GM23248 (cell line): Measurements from ENCODE around the gene USF2. TPM values are rescaled to one million over a fixed set of nuclear protein-coding genes. Genes with fewer than 3 reads are reported as not detected.
"Not testable (repeated sequence)": the region's sequence is repeated elsewhere in the genome, so short reads cannot be mapped to it uniquely, and the experiment has no call there.

Source experiments
- DNase-seq: peaks from one replicate; pipeline ENCODE4 v3.0.0-alpha.2; 2015
- H2AFZ ChIP-seq: fragments of 200-600 bp; sonication (generic); 2 replicates; pipeline ENCODE4 v1.6.1; 2016; ENCODE audit warnings: antibody characterized with exemption
- H3F3A ChIP-seq: fragments of 200-600 bp; sonication (generic); 2 replicates; pipeline ENCODE4 v1.6.1; 2016; ENCODE audit warnings: mild to moderate bottlenecking, antibody characterized with exemption, mixed run types; ENCODE audit not compliant: insufficient read depth
- H3K27ac ChIP-seq: fragments of 200-600 bp; sonication (generic); 2 replicates; pipeline ENCODE4 v1.5.1; 2016; ENCODE audit warnings: mild to moderate bottlenecking
- H3K27me3 ChIP-seq: fragments of 200-600 bp; sonication (generic); replicated peaks from 2 replicates; pipeline ENCODE4 v1.6.1; 2016; ENCODE audit warnings: mild to moderate bottlenecking; ENCODE audit not compliant: insufficient read depth
- H3K36me3 ChIP-seq: fragments of 200-600 bp; sonication (generic); 2 replicates; pipeline ENCODE4 v1.6.1; 2016; ENCODE audit warnings: low read depth, mild to moderate bottlenecking
- H3K4me1 ChIP-seq: fragments of 200-600 bp; sonication (generic); 2 replicates; pipeline ENCODE4 v1.6.1; 2016; ENCODE audit warnings: mild to moderate bottlenecking; ENCODE audit not compliant: insufficient read depth
- H3K4me2 ChIP-seq: fragments of 200-600 bp; sonication (generic); one replicate; pipeline ENCODE4 v1.6.1; 2016; ENCODE audit warnings: mild to moderate bottlenecking; ENCODE audit not compliant: unreplicated experiment
- H3K4me3 ChIP-seq: fragments of 200-600 bp; sonication (generic); 2 replicates; pipeline ENCODE4 v1.5.1; 2016; ENCODE audit warnings: mild to moderate bottlenecking
- H3K79me2 ChIP-seq: fragments of 200-600 bp; sonication (generic); 2 replicates; pipeline ENCODE4 v1.6.1; 2016; ENCODE audit warnings: mild to moderate bottlenecking; ENCODE audit not compliant: insufficient read depth
- H3K9ac ChIP-seq: fragments of 200-600 bp; sonication (generic); 2 replicates; pipeline ENCODE4 v1.6.1; 2016; ENCODE audit warnings: mild to moderate bottlenecking
- H3K9me2 ChIP-seq: fragments of 200-600 bp; sonication (generic); 2 replicates; pipeline ENCODE4 v1.6.1; 2016; ENCODE audit warnings: mixed run types, mild to moderate bottlenecking, moderate library complexity; ENCODE audit not compliant: insufficient read depth
- H3K9me3 ChIP-seq: fragments of 200-600 bp; sonication (generic); one replicate; pipeline ENCODE4 v1.6.1; 2017; ENCODE audit warnings: low read depth
- H4K20me1 ChIP-seq: fragments of 200-600 bp; sonication (generic); 2 replicates; pipeline ENCODE4 v1.6.0; 2016; ENCODE audit not compliant: insufficient read depth
- EZH2 ChIP-seq: fragments of 200-600 bp; sonication (generic); IDR thresholded peaks from 2 replicates; pipeline ENCODE4 v1.6.1; 2018; ENCODE audit warnings: antibody characterized with exemption, mild to moderate bottlenecking; ENCODE audit not compliant: insufficient read depth, poor library complexity, severe bottlenecking
- EZH2phosphoT487 ChIP-seq: fragments of 200-600 bp; sonication (generic); IDR thresholded peaks from 2 replicates; pipeline ENCODE4 v1.6.1; 2018; ENCODE audit warnings: antibody characterized with exemption, moderate library complexity, mild to moderate bottlenecking, low read depth; ENCODE audit not compliant: insufficient read depth
- WGBS, 2 experiments: methylation state at CpG; one replicate each; pipeline ENCODE4 v1.1.6; 2015 to 2017; ENCODE audit warnings: low lambda C conversion rate in 2 of 2, low coverage in 1 of 2; ENCODE audit errors: missing lambda C conversion rate in 2 of 2; 5-methylcytosine and 5-hydroxymethylcytosine counted together
- in situ Hi-C: fragments of 300-500 bp; cut with MboI; formaldehyde crosslinking; loops from 2 replicates; pipeline ENCODE4 v1.15.0; 2020
- polyA plus RNA-seq: library from polyadenylated mRNA; unstranded; fragments of >200 nt; fragmentation: Nextera tagmentation; extraction: Ambion mirVana; gene quantifications from 2 replicates; pipeline ENCODE4 v1.2.1, GENCODE V29; 2016
- total RNA-seq: library from RNA; depleted of rRNA; stranded (reverse); fragments of >200 nt; shearing (Covaris generic); gene quantifications from 2 replicates; pipeline ENCODE4 v1.2.3, GENCODE V29; 2014

Gene USF2
- total and polyA plus RNA-seq, 2 experiments from 2014 or later, result 10.4 to 64.6 TPM

DNA sequence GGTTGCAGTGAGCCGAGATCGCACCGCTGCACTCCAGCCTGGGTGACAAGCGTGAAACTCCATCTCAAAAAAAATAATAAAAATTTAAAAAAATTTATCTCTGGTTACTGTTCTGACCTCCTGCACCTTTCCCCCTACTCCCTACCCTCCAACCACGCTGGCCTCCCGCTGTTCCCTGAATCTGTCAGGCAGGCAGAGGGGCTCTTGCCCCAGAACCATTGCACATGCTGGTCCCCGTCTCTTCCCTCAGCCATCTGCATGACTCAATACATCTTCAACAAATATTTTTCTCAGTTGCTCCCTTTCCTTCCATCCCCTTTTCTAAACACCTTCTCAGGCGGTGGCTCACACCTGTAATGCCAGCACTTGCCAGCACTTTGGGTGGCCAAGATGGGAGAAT is 39.2 kb upstream of the USF2 start:
- Histone ChIP-seq H3F3A (no peaks in the 10 kb centered on the region), H3K9me2 (no peaks in the 10 kb centered on the region), H3K27me3 (peaks cover 13% of the 10 kb centered on the region; the same call in 1 of the 2 replicates), H3K36me3 (no peaks in the 10 kb centered on the region), H3K79me2 (no peaks in the 10 kb centered on the region), H2AFZ (no peak overlapping the region), H3K4me2 (no peak overlapping the region), H3K4me3 (no peak overlapping the region), H3K27ac (no peak overlapping the region), H3K9me3 (no peaks in the 10 kb centered on the region), H3K4me1 (peaks cover 4% of the 10 kb centered on the region; the same call in 1 of the 2 replicates), H3K9ac (no peak overlapping the region), H4K20me1 (no peaks in the 10 kb centered on the region)
- in situ Hi-C loops, result no loop called here
- no peak for DNase-seq
- TF ChIP-seq EZH2phosphoT487, result no peak
- no peak for TF ChIP-seq EZH2
- WGBS, 2 experiments, result 63 to 70% methylated on average over 8 of the region's 8 CpGs

GRCh38 chr19:35231956-35232645 is 36.7 kb upstream of the USF2 start:
- no peaks in the 10 kb centered on the region for H3F3A ChIP-seq
- H2AFZ ChIP-seq, result no peak overlapping the region
- no peak overlapping the region for H3K4me3 ChIP-seq
- no peaks in the 10 kb centered on the region for H3K36me3 ChIP-seq
- peaks cover 4% of the 10 kb centered on the region; the same call in 1 of the 2 replicates for H3K27me3 ChIP-seq
- H3K79me2 ChIP-seq, result no peaks in the 10 kb centered on the region
- in situ Hi-C loops, result no loop called here
- H3K9me2 ChIP-seq, result no peaks in the 10 kb centered on the region
- no peak overlapping the region for H3K9ac ChIP-seq
- H3K4me1 ChIP-seq, result no peaks in the 10 kb centered on the region
- no peak for TF ChIP-seq EZH2
- TF ChIP-seq EZH2phosphoT487, result no peak
- DNase-seq, result no peak
- no peak overlapping the region for H3K27ac ChIP-seq
- H3K4me2 ChIP-seq, result no peak overlapping the region
- no peaks in the 10 kb centered on the region for H3K9me3 ChIP-seq
- WGBS, 2 experiments, result 63 to 68% methylated on average over 14 of the region's 14 CpGs
- no peaks in the 10 kb centered on the region for H4K20me1 ChIP-seq

GRCh38 chr19:35232912-35233311 is 35.9 kb upstream of the USF2 start:
- in situ Hi-C loops, result no loop called here
- Histone ChIP-seq H2AFZ (no peak overlapping the region), H3K4me3 (no peak overlapping the region), H3K27me3 (peaks cover 5% of the 10 kb centered on the region; the same call in 1 of the 2 replicates), H3K27ac (no peak overlapping the region), H3K36me3 (no peaks in the 10 kb centered on the region), H3K79me2 (no peaks in the 10 kb centered on the region), H3K4me2 (no peak overlapping the region), H3K9ac (no peak overlapping the region), H3K4me1 (no peaks in the 10 kb centered on the region), H3K9me2 (no peaks in the 10 kb centered on the region), H3F3A (no peaks in the 10 kb centered on the region), H3K9me3 (no peaks in the 10 kb centered on the region), H4K20me1 (no peaks in the 10 kb centered on the region)
- no peak for TF ChIP-seq EZH2phosphoT487
- WGBS, 2 experiments, result 9 to 14% methylated on average over 5 of the region's 5 CpGs
- DNase-seq, result no peak

DNA sequence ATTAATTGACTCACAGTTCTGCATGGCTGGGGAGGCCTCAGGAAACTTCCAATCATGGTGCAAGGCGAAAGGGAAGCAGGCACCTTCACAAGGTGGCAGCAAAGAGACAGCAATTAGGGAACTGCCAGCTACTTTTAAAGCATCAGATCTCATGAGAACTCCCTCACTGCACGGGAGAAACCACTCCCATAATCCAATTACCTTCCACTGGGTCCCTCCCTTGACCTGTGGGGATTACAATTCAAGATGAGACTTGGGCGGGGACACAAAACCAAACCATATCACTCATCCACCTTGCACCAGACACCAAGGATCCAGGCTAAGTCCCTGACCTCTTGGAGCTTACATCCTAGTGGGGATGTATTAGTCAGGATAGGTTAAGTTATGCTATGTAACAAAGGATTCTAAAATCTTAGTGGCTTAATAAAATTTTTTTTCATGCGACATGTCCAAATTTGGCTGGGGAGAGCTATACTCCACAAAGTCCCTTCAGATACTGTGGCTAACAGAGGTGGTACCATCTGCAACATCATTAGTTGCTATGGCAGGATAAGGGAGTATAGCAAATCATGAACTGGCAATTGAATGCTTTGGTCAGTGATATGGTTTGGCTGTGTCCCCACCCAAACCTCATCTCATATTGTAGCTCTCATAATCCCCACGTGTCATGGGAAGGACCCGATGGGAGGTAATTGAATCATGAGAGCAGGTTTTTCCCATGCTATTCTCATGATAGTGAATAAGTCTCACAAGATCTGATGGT is 31.9 kb upstream of the USF2 start:
- Histone ChIP-seq H3K4me3 (no peak overlapping the region), H3K79me2 (no peaks in the 10 kb centered on the region), H4K20me1 (no peaks in the 10 kb centered on the region), H3K9me3 (no peaks in the 10 kb centered on the region), H3K27me3 (peaks cover 4% of the 10 kb centered on the region; the same call in 1 of the 2 replicates), H3K4me1 (no peaks in the 10 kb centered on the region), H3F3A (no peaks in the 10 kb centered on the region), H3K27ac (no peak overlapping the region), H3K4me2 (no peak overlapping the region), H2AFZ (no peak overlapping the region), H3K9me2 (no peaks in the 10 kb centered on the region), H3K9ac (no peak overlapping the region), H3K36me3 (no peaks in the 10 kb centered on the region)
- WGBS, 2 experiments, result 34 to 45% methylated on average over 6 of the region's 6 CpGs
- TF ChIP-seq EZH2 (no peak), EZH2phosphoT487 (no peak)
- in situ Hi-C loops, result no loop called here
- DNase-seq, result no peak

DNA sequence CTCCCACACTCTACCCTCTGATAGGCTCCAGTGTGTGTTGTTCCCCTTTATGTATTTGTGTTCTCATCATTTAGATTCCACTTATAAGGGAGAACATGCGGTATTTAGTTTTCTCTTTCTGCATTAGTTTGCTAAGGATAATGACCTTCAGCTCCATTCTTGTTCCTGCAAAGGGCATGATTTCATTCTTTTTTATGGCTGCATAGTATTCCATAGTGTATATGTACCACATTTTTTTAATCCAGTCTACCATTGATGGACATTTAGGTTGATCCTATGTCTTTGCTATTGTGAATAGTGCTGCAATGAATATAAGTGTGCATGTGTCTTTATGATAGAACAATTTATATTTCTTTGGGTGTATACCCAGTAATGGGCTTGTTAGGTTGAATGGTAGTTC is 29.2 kb upstream of the USF2 start:
- not testable (repeated sequence) for H3K4me3 ChIP-seq

More for the DNA sequence above, 29.2 kb upstream of the USF2 start:
- H3K4me2 ChIP-seq, H3K79me2 ChIP-seq, H2AFZ ChIP-seq, H3K9me2 ChIP-seq, H3K27ac ChIP-seq, H3K4me1 ChIP-seq, H3K36me3 ChIP-seq, H3K9ac ChIP-seq, H3K9me3 ChIP-seq, H3F3A ChIP-seq, in situ Hi-C loops, H4K20me1 ChIP-seq, DNase-seq, H3K27me3 ChIP-seq: not testable (repeated sequence)
- 13 to 19% methylated on average over 1 of the region's 1 CpG for WGBS, 2 experiments
